RWPE1 (cell line): ENCODE data around the gene CCDC192.
A peak's percentile ranks its signal among the peaks of the same experiment; 100 is the strongest.

Source experiments
- CTCF ChIA-PET: fragments of 350-600 bp; sonication (Branson Sonifier 250); formaldehyde crosslinking; extraction: SDS; loops from one replicate; lab custom pipeline; 2021; lab: Yijun Ruan, JAX
- POLR2A ChIA-PET: fragments of 400-600 bp; formaldehyde crosslinking; extraction: SDS; loops from one replicate; lab custom pipeline; 2020; ENCODE audit warnings: antibody characterized with exemption; ENCODE audit not compliant: low non-redundant PET; lab: Yijun Ruan, JAX
- DNase-seq: peaks from one replicate; pipeline ENCODE4 v3.0.0; 2012; ENCODE audit warnings: low spot score
- H3K27ac ChIP-seq: fragments of 450-650 bp; 2 replicates; pipeline ENCODE4 v1.5.1; 2017
- CTCF ChIP-seq: fragments of 450-650 bp; conservative IDR thresholded peaks from 2 replicates; pipeline ENCODE4 v1.5.1; 2017; ENCODE audit warnings: low read depth, mild to moderate bottlenecking

Gene CCDC192

DNA sequence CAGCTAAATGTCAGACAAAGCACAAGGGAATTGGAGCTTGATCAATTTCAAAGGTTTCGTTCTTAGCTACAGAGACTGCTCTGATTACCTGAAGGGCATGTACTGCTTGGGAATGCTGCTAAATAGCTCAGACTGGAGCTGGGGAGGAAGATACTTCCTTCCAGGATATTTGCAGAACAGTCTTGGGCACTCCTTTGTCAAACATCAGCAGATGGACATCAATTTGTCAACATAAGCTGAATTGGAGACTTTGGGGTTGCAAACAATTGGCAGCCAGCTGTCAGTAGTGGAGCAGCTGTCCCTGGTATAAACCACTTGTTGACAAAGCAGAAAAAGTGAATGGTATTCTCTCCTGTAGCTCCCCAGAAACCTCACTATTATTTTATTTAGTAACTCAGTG is 182.0 kb downstream of the CCDC192 start:
- no peak overlapping the region for H3K27ac ChIP-seq
- DNase-seq = no peak
- POLR2A ChIA-PET = no interaction called here
- CTCF ChIA-PET = interaction anchor here (0.5 to 0.6 kb wide), 2 partner anchors 922 to 1209 kb away, joined by 3 to 4 read pairs; no protein-coding TSS in a partner anchor
- no peak for TF ChIP-seq CTCF

DNA sequence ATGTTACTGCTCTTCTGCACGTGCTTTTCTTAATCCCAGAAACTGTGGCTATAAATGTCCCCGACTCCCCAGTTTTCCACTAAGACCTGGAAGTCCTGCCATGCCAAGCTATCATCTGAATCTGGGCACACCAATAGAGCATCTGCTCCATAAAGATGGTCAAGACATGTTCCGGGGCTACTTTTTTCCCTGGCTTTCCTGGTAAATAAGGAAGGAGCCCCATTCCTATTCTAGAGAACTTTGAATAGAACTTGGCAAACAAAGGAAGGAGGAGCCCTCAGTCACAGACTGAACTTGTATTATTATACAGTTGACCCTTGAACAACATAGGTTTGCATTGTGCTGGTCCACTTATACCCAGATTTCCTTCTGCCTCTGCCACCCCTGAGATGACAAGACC is 182.9 kb downstream of the CCDC192 start:
- no peak for DNase-seq
- CTCF ChIA-PET = interaction anchor here (0.7 kb wide), 2 partner anchors 45 to 192 kb away, joined by 4 to 5 read pairs; no protein-coding TSS in a partner anchor
- H3K27ac ChIP-seq = no peak overlapping the region
- POLR2A ChIA-PET = no interaction called here
- no peak for TF ChIP-seq CTCF

DNA sequence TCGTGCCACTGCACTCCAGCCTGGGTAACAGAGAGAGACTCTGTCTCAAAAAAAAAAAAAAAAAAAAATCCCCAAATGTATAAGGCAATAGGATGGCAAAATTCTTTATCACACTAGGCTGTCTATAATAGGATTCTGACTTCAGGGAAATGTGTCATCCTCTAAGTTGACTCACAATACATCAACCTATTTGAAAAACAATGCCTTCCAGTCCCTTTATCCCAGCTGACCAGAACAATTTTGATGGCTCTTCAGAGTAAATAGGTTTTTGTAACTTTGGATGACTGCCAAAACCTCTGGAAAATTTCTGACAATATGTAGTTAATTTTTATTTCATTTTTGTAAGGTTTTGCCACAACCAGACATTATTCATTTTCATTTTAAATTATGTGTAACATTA is 184.1 kb downstream of the CCDC192 start:
- H3K27ac ChIP-seq = no peak overlapping the region
- CTCF ChIA-PET = interaction anchor here (0.7 kb wide), 1 partner anchor 70 kb away, joined by 7 read pairs; no protein-coding TSS in a partner anchor
- POLR2A ChIA-PET = no interaction called here
- peak; percentile 40 for DNase-seq
- TF ChIP-seq CTCF = no peak

- ChIA-PET POLR2A (no interaction called here), CTCF (interaction anchor here (0.6 kb wide), 2 partner anchors 10 to 18 kb away, joined by 3 read pairs; no protein-coding TSS in a partner anchor)
- no peak for TF ChIP-seq CTCF
- DNase-seq = no peak
- no peak overlapping the region for H3K27ac ChIP-seq
These were observed 188.8 kb downstream of the CCDC192 start for GRCh38 chr5:127891942-127892341.

DNA sequence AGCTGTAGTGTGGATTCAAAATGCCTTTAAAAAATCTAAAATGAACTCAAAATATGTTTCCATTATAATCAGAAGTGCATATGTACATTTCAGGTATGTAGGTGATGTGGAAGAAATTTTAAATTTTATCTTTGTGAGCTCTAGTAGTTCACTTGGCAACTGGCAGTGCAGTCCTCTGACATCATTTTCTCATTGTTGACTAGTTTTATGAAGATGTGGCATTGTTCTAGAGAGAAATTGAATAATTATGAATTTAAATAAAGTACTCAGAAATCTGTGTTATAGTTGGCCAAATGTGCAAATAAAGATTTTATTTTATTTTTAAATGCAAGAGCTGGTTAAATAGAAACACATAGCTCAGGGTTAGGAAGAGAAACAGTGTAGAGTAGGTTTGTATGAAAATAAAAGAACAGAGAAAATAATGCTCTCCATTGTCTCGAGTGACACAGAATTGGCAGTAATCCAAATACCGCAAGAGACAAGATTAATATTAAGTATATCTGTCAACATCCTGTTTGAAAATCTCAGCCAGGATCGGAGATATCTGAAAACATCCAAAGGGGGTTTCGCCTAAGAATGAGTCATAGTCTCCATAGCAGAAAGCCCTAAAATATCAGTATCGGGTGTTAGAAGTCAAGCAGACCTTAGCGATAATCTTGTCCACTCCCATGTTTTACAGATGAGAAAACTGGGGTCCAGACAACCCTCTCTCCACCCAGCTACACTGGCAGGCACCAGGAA is 189.4 kb downstream of the CCDC192 start:
- CTCF ChIA-PET = interaction anchor here (0.6 kb wide), 3 partner anchors 17 to 135 kb away, joined by 3 read pairs; no protein-coding TSS in a partner anchor
- no peak overlapping the region for H3K27ac ChIP-seq
- POLR2A ChIA-PET = no interaction called here
- peak; percentile 57 for DNase-seq
- no peak for TF ChIP-seq CTCF

- POLR2A ChIA-PET = no interaction called here
- DNase-seq = no peak
- no peak for TF ChIP-seq CTCF
- CTCF ChIA-PET = interaction anchor here (0.6 kb wide), 2 partner anchors 136 to 292 kb away, joined by 3 to 4 read pairs; no protein-coding TSS in a partner anchor
- no peak overlapping the region for H3K27ac ChIP-seq
These were observed 190.0 kb downstream of the CCDC192 start for GRCh38 chr5:127893232-127893631.
